ENCODE results near the gene IL15. TPM values are rescaled to one million over a fixed set of nuclear protein-coding genes. Genes with fewer than 3 reads are reported as not detected.
A peak's percentile ranks its signal among the peaks of the same experiment; 100 is the strongest.
"Not testable (repeated sequence)": the region's sequence is repeated elsewhere in the genome, so short reads cannot be mapped to it uniquely, and the experiment has no call there.

Gene IL15
- 0.98 and 1.3 TPM in 2 replicates for total RNA-seq
- long read RNA-seq, partial matches to known transcripts = 0 of 1 reads
- long read RNA-seq, other reads (novel, unspliced or antisense) = 0 of 1 reads

- Mint-ChIP-seq H3K9me3 (ENCODE audit: low read depth) (no peaks in the 10 kb centered on the region), H3K27me3 (peaks cover 53% of the 10 kb centered on the region), H3K36me3 (ENCODE audit: insufficient read depth) (no peaks in the 10 kb centered on the region), H3K4me3 (ENCODE audit: low read depth) (peak within 1 kb of the TSS; percentile 84), H3K27ac (no peak within 1 kb of the TSS), H3K4me1 (ENCODE audit: low read depth) (peaks cover 3% of the 10 kb centered on the region)
- TF ChIP-seq CTCF (IDR thresholded peaks at IDR 0.05; ENCODE audit: unreplicated experiment) = no peak
- peak; percentile 31 for DNase-seq (ENCODE audit: low spot score, unreplicated experiment)
Measured at GRCh38 chr4:141636082-141636770, at the start of gene IL15. Gene IL15, plus strand, starts transcription at chr4:141636583. Its CDS starts 82,882 bp downstream, at chr4:141719465.

GRCh38 chr4:141587897-141588296 is 48.5 kb upstream of the IL15 start:
- no peak overlapping the region for H3K4me3 Mint-ChIP-seq (ENCODE audit: low read depth)

GRCh38 chr4:141595531-141595930 is 40.9 kb upstream of the IL15 start:
- TF ChIP-seq CTCF (IDR thresholded peaks at IDR 0.05; ENCODE audit: unreplicated experiment) = no peak
- H3K36me3 Mint-ChIP-seq (ENCODE audit: insufficient read depth) = no peaks in the 10 kb centered on the region
- DNase-seq (ENCODE audit: low spot score, unreplicated experiment) = no peak
- no peak overlapping the region for H3K27ac Mint-ChIP-seq
- no peaks in the 10 kb centered on the region for H3K27me3 Mint-ChIP-seq
- H3K9me3 Mint-ChIP-seq (ENCODE audit: low read depth) = peaks cover 4% of the 10 kb centered on the region
- no peaks in the 10 kb centered on the region for H3K4me1 Mint-ChIP-seq (ENCODE audit: low read depth)
- no peak overlapping the region for H3K4me3 Mint-ChIP-seq (ENCODE audit: low read depth)

More at GRCh38 chr4:141587897-141588296, 48.5 kb upstream of the IL15 start:
- Mint-ChIP-seq H3K27me3 (no peaks in the 10 kb centered on the region), H3K36me3 (ENCODE audit: insufficient read depth) (peaks cover 2% of the 10 kb centered on the region), H3K9me3 (ENCODE audit: low read depth) (peaks cover 28% of the 10 kb centered on the region), H3K4me1 (ENCODE audit: low read depth) (no peaks in the 10 kb centered on the region), H3K27ac (no peak overlapping the region)
- TF ChIP-seq CTCF (IDR thresholded peaks at IDR 0.05; ENCODE audit: unreplicated experiment) = no peak
- no peak for DNase-seq (ENCODE audit: low spot score, unreplicated experiment)

GRCh38 chr4:141599853-141600252 is 36.5 kb upstream of the IL15 start:
- Mint-ChIP-seq H3K4me1 (ENCODE audit: low read depth) (no peaks in the 10 kb centered on the region), H3K27ac (no peak overlapping the region), H3K9me3 (ENCODE audit: low read depth) (peaks cover 3% of the 10 kb centered on the region), H3K4me3 (ENCODE audit: low read depth) (no peak overlapping the region), H3K36me3 (ENCODE audit: insufficient read depth) (peaks cover 1% of the 10 kb centered on the region), H3K27me3 (no peaks in the 10 kb centered on the region)
- TF ChIP-seq CTCF (IDR thresholded peaks at IDR 0.05; ENCODE audit: unreplicated experiment) = no peak
- no peak for DNase-seq (ENCODE audit: low spot score, unreplicated experiment)

- not testable (repeated sequence) for H3K27ac Mint-ChIP-seq; H3K27me3 Mint-ChIP-seq; H3K36me3 Mint-ChIP-seq (ENCODE audit: insufficient read depth); H3K9me3 Mint-ChIP-seq (ENCODE audit: low read depth); H3K4me1 Mint-ChIP-seq (ENCODE audit: low read depth); DNase-seq (ENCODE audit: low spot score, unreplicated experiment); H3K4me3 Mint-ChIP-seq (ENCODE audit: low read depth)
Measured at GRCh38 chr4:141604683-141605082, 31.7 kb upstream of the IL15 start.

GRCh38 chr4:141605425-141605856 is 30.9 kb upstream of the IL15 start:
- TF ChIP-seq CTCF (IDR thresholded peaks at IDR 0.05; ENCODE audit: unreplicated experiment) = no peak
- peaks cover 3% of the 10 kb centered on the region for H3K9me3 Mint-ChIP-seq (ENCODE audit: low read depth)
- DNase-seq (ENCODE audit: low spot score, unreplicated experiment) = no peak
- H3K4me3 Mint-ChIP-seq (ENCODE audit: low read depth) = no peak overlapping the region
- H3K27ac Mint-ChIP-seq = no peak overlapping the region
- no peaks in the 10 kb centered on the region for H3K4me1 Mint-ChIP-seq (ENCODE audit: low read depth)
- H3K27me3 Mint-ChIP-seq = no peaks in the 10 kb centered on the region
- peaks cover 1% of the 10 kb centered on the region for H3K36me3 Mint-ChIP-seq (ENCODE audit: insufficient read depth)
